T1000 (cell line): ENCODE data around the gene TOGARAM1.

Experiments used
- DNase-seq: peaks from one replicate; lab custom pipeline; 2025; ENCODE audit warnings: mixed read lengths; lab: John Stamatoyannopoulos, UW

The TOGARAM1 gene

GRCh38 chr14:44963775-44964380 lies 1.9 kb downstream of the TOGARAM1 start:
- DNase-seq: no peak

DNA sequence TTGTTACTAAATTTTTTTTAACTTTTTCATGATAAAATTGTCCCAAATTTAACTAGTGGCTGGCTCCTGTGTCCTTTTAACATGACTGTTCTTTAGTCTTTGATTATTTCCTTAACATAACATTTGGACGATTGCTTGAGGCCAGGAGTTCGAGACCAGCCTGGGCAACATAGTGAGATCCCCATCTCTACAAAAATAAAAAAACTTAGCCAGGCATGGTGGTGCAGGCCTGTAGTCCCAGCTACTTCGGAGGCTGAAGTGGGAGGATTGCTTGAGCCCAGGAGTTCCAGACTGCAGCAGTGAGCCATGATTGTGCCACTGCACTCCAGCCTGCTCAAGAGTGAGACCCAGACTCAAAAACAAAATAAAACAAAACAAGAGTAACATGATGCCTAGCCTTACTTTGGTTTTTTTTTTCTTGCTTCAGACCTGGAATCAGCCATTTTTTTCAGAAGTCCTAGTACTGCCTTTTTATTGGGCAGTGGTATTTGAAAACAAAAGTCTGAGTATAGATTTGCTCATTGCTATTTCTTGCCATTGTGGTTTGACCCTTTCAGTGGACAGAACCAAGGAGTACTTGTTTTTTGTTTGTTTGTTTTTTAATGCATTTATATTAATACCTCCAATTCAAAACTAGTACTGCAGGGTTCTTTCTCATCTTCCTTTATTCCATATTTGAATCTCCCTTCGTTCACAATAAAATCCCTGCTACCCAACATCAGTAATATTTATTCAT lies 4.8 kb downstream of the TOGARAM1 start:
- no peak for DNase-seq

DNA sequence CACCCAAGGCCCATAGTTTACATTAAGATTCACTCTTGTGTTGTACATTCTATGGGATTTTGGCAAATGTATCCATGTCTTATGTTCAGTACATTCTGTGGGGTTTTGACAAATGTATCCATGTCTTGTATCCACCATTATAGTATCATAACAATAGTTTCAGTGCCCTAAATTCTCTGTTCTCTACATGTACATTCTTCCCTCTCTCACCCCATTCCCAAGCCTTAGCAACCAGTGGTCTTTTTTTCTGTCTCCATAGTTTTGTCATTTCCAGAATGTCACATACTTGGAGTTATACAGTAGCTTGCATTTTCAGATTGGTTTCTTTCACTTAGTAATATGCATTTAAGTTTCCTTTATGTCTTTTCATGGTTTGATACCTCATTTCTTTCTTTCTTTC lies 6.7 kb downstream of the TOGARAM1 start:
- no peak for DNase-seq

DNA sequence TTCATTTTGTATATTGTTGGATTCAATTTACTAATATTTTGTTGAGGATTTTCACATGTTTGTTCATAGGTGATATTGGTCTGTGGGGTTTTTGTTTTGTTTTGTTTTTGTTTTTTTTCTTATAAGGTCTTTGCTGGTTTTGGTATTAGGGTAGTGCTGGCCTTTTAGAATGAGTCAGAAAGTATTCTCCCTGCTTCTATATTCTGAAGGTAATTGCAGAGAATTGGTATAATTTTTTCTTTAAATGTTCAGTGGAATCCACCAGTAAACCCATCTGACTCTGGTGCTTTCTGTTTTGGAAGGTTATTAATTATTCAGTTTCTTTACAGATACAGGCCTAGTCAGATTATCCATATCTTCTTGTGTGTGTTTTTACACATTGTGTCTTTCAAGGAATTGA lies 8.9 kb downstream of the TOGARAM1 start:
- no peak for DNase-seq

DNA sequence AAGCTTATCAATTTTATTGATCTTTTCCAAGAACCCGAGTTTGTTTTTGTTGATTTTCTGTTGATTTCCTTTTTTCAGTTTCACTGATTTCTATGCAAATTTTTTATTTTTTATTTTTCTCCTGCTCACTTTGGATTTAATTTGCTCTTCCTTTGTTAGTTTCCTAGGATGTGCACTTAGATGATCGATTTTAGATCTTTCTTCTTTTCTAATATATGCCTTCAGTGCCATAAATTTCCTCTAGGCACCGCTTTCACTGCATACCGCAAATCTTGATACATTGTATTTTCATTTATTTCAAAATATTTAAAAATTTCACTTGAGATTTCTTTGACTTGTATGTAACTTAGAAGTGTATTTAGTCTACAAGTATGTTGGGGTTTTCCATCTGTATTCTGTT lies 9.5 kb downstream of the TOGARAM1 start:
- no peak for DNase-seq

DNA sequence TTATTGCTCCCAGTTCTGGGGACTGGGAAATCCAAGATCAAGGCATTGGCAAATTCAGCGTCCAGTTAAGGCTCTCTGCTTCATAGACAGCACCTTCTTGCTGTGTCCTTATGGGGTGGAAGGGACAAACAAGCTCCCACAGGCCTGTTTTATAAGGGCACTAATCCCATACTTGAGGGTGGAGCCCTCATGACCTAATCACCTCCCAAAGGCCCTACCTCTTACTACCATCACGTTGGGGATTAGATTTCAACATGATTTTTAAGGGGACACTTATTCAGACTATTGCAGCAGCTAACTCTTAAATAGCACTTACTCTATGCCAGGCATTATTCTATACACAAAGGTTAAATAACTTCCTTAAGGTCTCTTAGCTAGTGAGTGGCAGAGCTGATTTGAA lies 17.3 kb downstream of the TOGARAM1 start:
- DNase-seq: no peak

GRCh38 chr14:44979740-44980356 lies 17.9 kb downstream of the TOGARAM1 start:
- DNase-seq: no peak

DNA sequence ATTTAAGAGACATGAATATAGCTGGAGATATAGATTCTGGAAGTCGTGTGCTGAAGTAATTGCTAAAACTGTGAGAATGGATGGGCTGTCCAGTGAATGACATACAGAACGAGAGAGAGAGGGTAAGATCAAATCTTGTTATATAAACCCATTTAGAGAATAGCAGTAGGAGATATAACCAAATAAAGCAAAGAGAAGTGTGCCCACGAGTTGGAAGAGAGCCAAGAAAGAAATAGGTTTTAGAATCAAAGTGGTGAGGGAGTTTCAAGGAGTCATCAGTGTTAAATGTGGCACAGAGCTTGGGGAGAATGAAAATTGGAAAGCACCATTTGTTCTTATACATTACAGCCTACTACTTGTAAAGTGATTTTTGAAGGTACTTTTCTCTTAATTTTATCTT lies 19.2 kb downstream of the TOGARAM1 start:
- no peak for DNase-seq

DNA sequence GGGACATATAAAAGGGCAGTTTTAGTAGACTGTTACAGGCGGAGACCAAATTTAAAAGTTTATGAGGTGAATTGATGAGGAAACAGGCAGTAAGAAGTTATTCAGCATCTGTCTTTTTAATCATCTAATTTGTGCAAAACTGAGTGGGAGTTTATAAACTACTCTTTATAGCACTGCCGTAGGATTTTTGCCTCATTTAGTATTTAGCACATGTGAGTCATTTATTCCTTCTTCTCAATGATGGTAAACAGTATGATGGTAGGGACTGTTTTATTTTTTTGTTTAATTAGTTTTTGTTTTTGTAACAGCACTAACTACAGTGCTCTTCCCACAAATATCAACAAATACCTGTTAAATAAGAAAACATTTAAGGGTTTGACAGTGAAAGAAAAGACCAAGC lies 20.6 kb downstream of the TOGARAM1 start:
- no peak for DNase-seq

DNA sequence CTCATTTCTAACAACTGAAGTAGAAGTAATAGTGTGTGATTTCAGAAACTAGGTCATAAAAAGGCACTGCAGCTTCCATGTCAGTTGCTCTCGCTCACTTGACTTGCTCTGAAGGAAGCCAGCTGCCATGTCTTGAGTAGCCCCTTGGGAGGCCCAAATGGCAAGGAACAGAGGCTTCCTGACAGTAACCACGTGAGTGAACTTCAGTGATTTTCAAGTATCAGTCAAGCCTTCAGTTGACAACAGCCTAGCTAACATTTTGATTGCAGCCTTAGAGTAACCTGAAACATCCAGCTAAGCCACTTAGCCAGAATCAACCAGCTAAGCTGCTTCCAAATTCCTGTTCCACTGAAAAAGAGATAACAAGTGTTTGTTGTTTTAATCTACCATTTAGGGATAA lies 26.7 kb downstream of the TOGARAM1 start:
- no peak for DNase-seq

- no peak for DNase-seq
These were observed 27.8 kb downstream of the TOGARAM1 start for GRCh38 chr14:44989497-44990440.

- DNase-seq: no peak
These were observed 28.5 kb downstream of the TOGARAM1 start for GRCh38 chr14:44990533-44990932.

DNA sequence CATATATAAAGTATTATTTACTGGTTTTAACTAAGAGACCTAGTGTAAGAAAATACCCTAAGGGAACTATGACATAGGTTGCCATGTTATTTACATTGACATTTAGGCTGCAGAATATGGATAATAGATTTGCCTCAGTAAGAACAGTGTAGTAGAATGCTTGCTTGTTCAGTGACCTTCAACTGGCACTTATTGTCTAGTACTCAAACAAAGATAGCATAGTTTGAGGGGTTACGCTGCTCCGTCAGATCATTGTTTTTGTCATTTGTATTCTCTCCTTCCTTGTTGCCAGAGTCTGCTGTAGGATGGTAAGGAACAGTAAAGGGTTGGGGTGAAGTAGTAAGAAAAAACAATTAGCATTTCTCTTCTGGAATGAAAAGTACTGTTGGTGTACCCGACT lies 33.2 kb downstream of the TOGARAM1 start:
- DNase-seq: no peak

DNA sequence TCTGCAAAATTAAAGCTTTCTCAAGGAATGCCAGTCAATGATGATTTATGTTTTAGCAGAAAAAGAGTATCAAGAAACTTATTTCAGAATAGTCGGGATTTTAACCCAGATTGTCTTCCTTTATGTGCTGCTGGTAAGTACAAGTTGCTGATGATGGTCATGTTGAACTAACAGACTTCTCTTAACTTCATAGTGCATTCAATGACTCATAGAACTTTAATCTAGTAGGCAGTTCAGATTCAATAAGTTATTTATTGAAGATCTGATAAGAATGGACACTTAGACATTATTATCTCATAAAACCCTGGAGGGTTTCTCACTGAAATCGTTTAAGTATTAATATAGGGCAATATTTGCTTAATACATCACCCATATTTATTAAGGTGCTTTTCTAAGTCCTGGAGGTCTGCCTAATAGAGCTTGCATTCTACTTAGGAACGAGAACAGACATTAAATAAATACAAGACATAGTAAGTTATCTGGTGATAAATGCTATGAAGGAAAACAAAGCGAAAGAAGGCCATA lies 33.8 kb downstream of the TOGARAM1 start:
- no peak for DNase-seq

DNA sequence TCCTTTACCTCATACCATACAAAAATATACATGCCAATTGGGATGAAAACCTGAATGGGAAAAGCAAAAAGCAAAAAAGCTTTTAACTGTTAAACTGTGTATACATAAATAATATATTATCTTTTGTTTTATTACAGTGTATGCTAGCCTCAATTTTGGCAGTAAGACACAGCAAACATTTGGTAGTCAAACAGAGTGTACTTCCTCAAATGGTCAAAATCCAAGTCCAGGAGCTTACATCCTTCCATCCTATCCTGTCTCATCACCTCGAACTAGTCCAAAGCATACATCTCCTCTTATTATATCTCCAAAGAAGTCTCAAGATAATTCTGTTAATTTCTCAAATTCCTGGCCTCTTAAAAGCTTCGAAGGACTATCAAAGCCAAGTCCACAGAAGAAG lies 41.9 kb downstream of the TOGARAM1 start:
- DNase-seq: no peak

DNA sequence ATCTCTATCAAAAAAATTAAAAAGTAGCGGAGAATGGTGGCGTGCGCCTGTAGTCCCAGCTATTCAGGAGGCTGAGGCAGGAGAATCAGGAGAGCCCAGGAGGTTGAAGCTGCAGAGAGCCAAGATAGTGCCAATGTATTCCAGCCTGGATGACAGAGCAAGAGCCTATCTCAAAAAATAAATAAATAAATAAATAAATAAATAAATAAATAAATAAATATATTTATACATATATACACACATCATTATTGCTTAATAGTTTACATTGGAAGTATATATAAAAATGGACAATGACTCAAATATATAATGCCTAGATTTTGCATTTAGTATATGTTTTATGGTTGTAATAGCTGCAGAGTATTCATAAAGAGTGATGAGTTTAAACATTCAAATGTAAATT lies 53.1 kb downstream of the TOGARAM1 start:
- DNase-seq: no peak

DNA sequence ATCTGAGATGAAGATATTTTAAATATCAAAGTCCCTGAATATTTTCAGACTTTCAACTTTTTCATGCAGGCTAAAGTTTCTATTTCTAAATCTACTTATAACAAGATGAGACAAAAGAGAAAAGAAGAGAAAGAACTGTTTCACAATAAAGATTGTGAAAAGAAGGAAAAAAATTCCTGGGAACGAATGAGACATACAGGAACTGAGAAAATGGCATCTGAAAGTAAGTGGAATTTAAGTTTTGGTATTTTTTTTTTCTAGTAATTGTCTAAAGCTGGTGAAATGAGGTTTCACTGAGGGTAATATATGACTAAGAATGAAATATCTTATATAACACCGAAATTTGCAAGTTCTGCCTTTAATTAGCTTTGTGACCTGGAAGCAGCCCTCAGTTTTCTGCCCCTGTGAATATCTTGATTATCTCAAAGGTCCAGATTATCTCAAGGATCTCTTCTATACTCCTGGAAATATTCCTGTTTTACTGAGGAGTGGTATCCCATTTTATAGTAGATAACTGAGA lies 66.2 kb downstream of the TOGARAM1 start:
- no peak for DNase-seq

- no peak for DNase-seq
These were observed 72.7 kb downstream of the TOGARAM1 start for GRCh38 chr14:45034730-45035129.

DNA sequence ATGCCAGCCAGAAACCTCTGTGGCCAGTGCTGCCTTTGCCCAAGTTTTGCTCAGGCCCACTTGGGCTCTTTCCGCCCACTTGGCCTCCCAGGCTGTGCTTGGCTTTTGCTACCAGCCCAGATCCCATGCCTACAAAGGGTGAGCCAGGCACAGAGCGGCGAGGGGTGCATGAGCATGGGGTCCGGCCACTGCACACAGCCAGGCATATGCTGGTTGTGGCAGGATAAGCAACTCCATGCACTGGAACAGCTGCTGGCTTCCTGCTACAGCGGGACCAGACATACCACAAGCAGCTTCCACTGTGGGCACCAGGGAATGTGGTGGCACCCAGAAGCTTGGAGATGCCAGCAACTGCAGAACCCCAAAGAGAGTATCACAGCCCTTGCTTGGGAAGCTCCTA lies 76.3 kb downstream of the TOGARAM1 start:
- DNase-seq: no peak

DNA sequence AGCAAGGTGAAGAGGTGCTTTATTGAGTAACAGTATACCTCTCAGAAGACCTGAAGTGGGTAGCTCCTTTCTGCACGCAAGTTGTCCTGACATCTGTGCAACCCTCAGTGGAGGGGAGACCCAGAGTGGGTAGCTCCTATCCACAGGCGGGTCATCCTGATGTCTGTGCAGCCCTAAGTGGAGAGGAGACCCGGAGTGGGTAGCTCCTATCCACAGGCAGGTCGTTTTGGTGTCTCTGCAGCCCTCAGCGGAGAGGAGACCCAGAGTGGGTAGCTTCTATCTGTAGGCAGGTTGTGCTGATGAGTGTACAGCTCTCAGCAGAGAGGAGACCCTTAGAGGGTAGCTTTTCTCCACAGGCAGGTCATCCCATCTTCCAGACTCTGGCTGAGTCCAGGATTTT lies 76.9 kb downstream of the TOGARAM1 start:
- no peak for DNase-seq

- DNase-seq: no peak
These were observed 77.4 kb downstream of the TOGARAM1 start for GRCh38 chr14:45039390-45039789.

DNA sequence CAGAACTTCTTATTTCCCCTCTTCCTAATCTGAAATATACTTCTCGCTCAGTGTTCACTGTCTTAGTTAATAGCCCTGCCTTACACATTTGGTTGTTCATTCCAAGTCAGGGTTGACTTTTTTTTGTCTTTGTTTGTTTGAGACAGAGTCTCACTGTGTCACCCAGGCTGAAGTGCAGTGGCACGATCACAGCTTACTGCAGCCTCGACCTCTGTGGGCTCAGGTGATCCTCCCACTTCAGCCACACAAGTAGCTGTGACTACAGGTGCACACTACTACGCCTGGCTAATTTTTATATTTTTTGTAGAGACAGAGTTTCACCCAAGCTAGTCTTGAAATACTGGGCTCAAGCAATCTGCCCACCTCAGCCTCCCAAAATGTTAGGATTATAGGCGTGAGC lies 79.7 kb downstream of the TOGARAM1 start:
- no peak for DNase-seq
